LNCAP (cell line): ENCODE measurements around the gene ZNF776.

ENCODE experiments used
- CTCF ChIP-seq: fragments of 450-650 bp; IDR thresholded peaks from 2 replicates; pipeline ENCODE4 v1.5.1; 2017; ENCODE audit warnings: mild to moderate bottlenecking

Gene ZNF776

GRCh38 chr19:57803594-57804325 is 57.1 kb downstream of the ZNF776 start:
- TF ChIP-seq CTCF, result no peak

DNA sequence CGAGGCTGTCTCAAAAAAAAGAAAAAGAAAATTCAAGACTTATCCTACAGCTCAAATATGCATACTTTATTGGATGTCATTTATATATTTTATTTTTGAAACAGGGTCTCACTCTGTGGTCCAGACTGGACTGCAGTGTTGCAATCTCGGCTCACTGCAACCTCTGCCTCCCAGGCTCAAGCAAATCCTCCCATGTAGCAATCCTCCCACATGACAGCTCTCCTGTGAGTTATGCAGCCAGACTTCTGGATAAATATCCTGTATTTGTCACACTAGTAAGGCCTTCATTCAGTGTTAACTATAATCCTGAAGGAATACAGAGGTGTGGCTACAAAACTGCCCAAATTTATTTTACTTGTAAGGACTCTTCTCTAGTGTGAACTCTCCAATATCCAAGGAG is 60.9 kb downstream of the ZNF776 start:
- no peak for TF ChIP-seq CTCF
